ENCODE measurements around the gene TOM1L2.

Gene TOM1L2

GRCh38 chr17:17884391-17885357 is 87.5 kb downstream of the TOM1L2 start:
- no peak overlapping the region for H3K4me3 ChIP-seq (ENCODE audit: low read length)
- no peak overlapping the region for H3K27ac ChIP-seq (ENCODE audit: low read depth, low read length)
- H3K27me3 ChIP-seq (ENCODE audit: insufficient read depth, low read length), result no peaks in the 10 kb centered on the region
- H3K9ac ChIP-seq (ENCODE audit: low read depth, low read length), result no peak overlapping the region
- H3K4me1 ChIP-seq (ENCODE audit: insufficient read depth, low read length), result peaks cover 39% of the 10 kb centered on the region
- H3K9me3 ChIP-seq (ENCODE audit: insufficient read depth, low read depth, low read length), result no peaks in the 10 kb centered on the region
- no peaks in the 10 kb centered on the region for H3K36me3 ChIP-seq (ENCODE audit: insufficient read depth, low read length)
- WGBS, result 50% methylated on average over 14 of the region's 16 CpGs

GRCh38 chr17:17883801-17884200 is 88.4 kb downstream of the TOM1L2 start:
- H3K9me3 ChIP-seq (ENCODE audit: insufficient read depth, low read depth, low read length), result no peaks in the 10 kb centered on the region
- no peak overlapping the region for H3K27ac ChIP-seq (ENCODE audit: low read depth, low read length)
- peaks cover 32% of the 10 kb centered on the region for H3K4me1 ChIP-seq (ENCODE audit: insufficient read depth, low read length)
- no peaks in the 10 kb centered on the region for H3K36me3 ChIP-seq (ENCODE audit: insufficient read depth, low read length)
- 93% methylated on average over 3 of the region's 3 CpGs for WGBS
- H3K9ac ChIP-seq (ENCODE audit: low read depth, low read length), result no peak overlapping the region
- no peak overlapping the region for H3K4me3 ChIP-seq (ENCODE audit: low read length)
- no peaks in the 10 kb centered on the region for H3K27me3 ChIP-seq (ENCODE audit: insufficient read depth, low read length)

GRCh38 chr17:17882082-17882581 is 90.1 kb downstream of the TOM1L2 start:
- Histone ChIP-seq H3K9me3 (ENCODE audit: insufficient read depth, low read depth, low read length) (no peaks in the 10 kb centered on the region), H3K27ac (ENCODE audit: low read depth, low read length) (no peak overlapping the region), H3K36me3 (ENCODE audit: insufficient read depth, low read length) (no peaks in the 10 kb centered on the region), H3K4me1 (ENCODE audit: insufficient read depth, low read length) (peaks cover 41% of the 10 kb centered on the region), H3K4me3 (ENCODE audit: low read length) (no peak overlapping the region), H3K9ac (ENCODE audit: low read depth, low read length) (no peak overlapping the region), H3K27me3 (ENCODE audit: insufficient read depth, low read length) (no peaks in the 10 kb centered on the region)
- 35% methylated on average over 8 of the region's 8 CpGs for WGBS

GRCh38 chr17:17880577-17881196 is 91.5 kb downstream of the TOM1L2 start:
- H3K36me3 ChIP-seq (ENCODE audit: insufficient read depth, low read length), result no peaks in the 10 kb centered on the region
- H3K27me3 ChIP-seq (ENCODE audit: insufficient read depth, low read length), result no peaks in the 10 kb centered on the region
- H3K9ac ChIP-seq (ENCODE audit: low read depth, low read length), result no peak overlapping the region
- peaks cover 39% of the 10 kb centered on the region for H3K4me1 ChIP-seq (ENCODE audit: insufficient read depth, low read length)
- 91% methylated on average over 8 of the region's 8 CpGs for WGBS
- H3K9me3 ChIP-seq (ENCODE audit: insufficient read depth, low read depth, low read length), result no peaks in the 10 kb centered on the region
- H3K4me3 ChIP-seq (ENCODE audit: low read length), result no peak overlapping the region
- H3K27ac ChIP-seq (ENCODE audit: low read depth, low read length), result no peak overlapping the region

GRCh38 chr17:17877529-17878358 is 94.5 kb downstream of the TOM1L2 start:
- Histone ChIP-seq H3K9me3 (ENCODE audit: insufficient read depth, low read depth, low read length) (no peaks in the 10 kb centered on the region), H3K27ac (ENCODE audit: low read depth, low read length) (peak overlapping the region; percentile 52; the same call in 1 of the 2 replicates), H3K4me3 (ENCODE audit: low read length) (no peak overlapping the region), H3K27me3 (ENCODE audit: insufficient read depth, low read length) (no peaks in the 10 kb centered on the region), H3K4me1 (ENCODE audit: insufficient read depth, low read length) (peaks cover 25% of the 10 kb centered on the region), H3K9ac (ENCODE audit: low read depth, low read length) (peak overlapping the region; percentile 9; the same call in 1 of the 2 replicates), H3K36me3 (ENCODE audit: insufficient read depth, low read length) (no peaks in the 10 kb centered on the region)
- 51% methylated on average over 14 of the region's 14 CpGs for WGBS

DNA sequence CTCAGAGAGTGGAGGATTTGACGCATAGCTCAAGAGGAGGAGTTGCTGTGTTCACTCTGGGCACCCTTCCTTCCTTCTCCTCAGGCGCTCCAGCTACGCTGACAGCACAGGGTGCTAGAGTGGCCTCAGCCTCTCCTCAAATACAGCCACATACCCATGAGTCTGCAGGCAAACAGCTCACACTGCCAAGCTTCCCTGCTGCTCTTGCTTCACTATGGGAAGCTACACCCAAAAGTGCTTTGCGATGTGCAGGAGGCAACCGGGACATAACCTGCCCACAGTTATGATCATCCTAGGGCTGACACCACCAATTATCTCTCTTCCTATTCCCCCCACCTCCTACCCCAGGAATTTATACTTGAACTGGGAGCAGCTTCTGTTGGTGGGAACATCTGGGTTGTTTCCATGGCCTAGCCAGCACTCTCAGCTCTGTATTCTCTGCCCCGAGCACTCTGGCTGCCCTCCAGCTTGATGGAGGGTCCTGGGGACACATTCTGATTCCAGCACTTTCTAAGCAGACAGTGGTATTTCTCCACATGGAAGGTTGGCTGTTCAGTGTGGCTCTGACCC is 95.2 kb downstream of the TOM1L2 start:
- WGBS, result 95% methylated on average over 6 of the region's 6 CpGs

GRCh38 chr17:17874478-17874877 is 97.7 kb downstream of the TOM1L2 start:
- Histone ChIP-seq H3K27ac (ENCODE audit: low read depth, low read length) (no peak overlapping the region), H3K4me1 (ENCODE audit: insufficient read depth, low read length) (peaks cover 19% of the 10 kb centered on the region), H3K36me3 (ENCODE audit: insufficient read depth, low read length) (no peaks in the 10 kb centered on the region), H3K27me3 (ENCODE audit: insufficient read depth, low read length) (peaks cover 3% of the 10 kb centered on the region; the same call in 1 of the 2 replicates), H3K9ac (ENCODE audit: low read depth, low read length) (no peak overlapping the region), H3K9me3 (ENCODE audit: insufficient read depth, low read depth, low read length) (no peaks in the 10 kb centered on the region), H3K4me3 (ENCODE audit: low read length) (no peak overlapping the region)
- WGBS, result 68% methylated on average over 1 of the region's 1 CpG

More for the DNA sequence above, 95.2 kb downstream of the TOM1L2 start:
- H3K9ac ChIP-seq (ENCODE audit: low read depth, low read length), result peak overlapping the region; percentile 9; the same call in 1 of the 2 replicates
- no peaks in the 10 kb centered on the region for H3K9me3 ChIP-seq (ENCODE audit: insufficient read depth, low read depth, low read length)
- peak overlapping the region; percentile 52; the same call in 1 of the 2 replicates for H3K27ac ChIP-seq (ENCODE audit: low read depth, low read length)
- no peak overlapping the region for H3K4me3 ChIP-seq (ENCODE audit: low read length)
- peaks cover 18% of the 10 kb centered on the region for H3K4me1 ChIP-seq (ENCODE audit: insufficient read depth, low read length)
- no peaks in the 10 kb centered on the region for H3K36me3 ChIP-seq (ENCODE audit: insufficient read depth, low read length)
- no peaks in the 10 kb centered on the region for H3K27me3 ChIP-seq (ENCODE audit: insufficient read depth, low read length)

DNA sequence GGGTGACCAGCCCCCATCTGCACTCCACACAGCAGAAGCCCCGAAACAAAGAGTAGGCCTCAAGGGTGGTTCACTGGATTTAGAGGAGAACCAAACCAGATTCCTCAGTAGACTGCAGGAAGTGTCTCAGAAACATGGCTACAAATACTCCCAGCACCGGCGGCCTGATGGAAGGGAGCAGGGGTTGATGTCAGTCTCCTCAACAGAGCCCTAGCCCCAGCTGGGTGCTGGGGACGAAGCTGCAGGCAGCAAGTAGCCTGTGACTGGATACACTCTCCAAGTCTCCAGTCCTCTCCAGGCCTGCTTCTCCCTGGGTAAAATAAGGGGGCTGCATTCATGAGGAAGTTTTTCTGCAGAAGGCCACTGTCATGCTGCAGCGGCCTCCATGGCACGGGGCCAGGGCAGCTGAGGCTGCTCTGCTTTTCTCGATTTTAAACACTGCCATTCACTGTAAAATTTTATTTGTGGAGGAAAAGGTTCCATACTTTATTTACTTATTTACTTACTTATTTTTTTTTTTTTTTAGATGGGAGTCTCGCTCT is 98.7 kb downstream of the TOM1L2 start:
- Histone ChIP-seq H3K27me3 (ENCODE audit: insufficient read depth, low read length) (peaks cover 3% of the 10 kb centered on the region; the same call in 1 of the 2 replicates), H3K9me3 (ENCODE audit: insufficient read depth, low read depth, low read length) (no peaks in the 10 kb centered on the region), H3K36me3 (ENCODE audit: insufficient read depth, low read length) (no peaks in the 10 kb centered on the region), H3K4me3 (ENCODE audit: low read length) (no peak overlapping the region), H3K4me1 (ENCODE audit: insufficient read depth, low read length) (peaks cover 27% of the 10 kb centered on the region), H3K27ac (ENCODE audit: low read depth, low read length) (no peak overlapping the region), H3K9ac (ENCODE audit: low read depth, low read length) (no peak overlapping the region)
- 89% methylated on average over 7 of the region's 8 CpGs for WGBS

DNA sequence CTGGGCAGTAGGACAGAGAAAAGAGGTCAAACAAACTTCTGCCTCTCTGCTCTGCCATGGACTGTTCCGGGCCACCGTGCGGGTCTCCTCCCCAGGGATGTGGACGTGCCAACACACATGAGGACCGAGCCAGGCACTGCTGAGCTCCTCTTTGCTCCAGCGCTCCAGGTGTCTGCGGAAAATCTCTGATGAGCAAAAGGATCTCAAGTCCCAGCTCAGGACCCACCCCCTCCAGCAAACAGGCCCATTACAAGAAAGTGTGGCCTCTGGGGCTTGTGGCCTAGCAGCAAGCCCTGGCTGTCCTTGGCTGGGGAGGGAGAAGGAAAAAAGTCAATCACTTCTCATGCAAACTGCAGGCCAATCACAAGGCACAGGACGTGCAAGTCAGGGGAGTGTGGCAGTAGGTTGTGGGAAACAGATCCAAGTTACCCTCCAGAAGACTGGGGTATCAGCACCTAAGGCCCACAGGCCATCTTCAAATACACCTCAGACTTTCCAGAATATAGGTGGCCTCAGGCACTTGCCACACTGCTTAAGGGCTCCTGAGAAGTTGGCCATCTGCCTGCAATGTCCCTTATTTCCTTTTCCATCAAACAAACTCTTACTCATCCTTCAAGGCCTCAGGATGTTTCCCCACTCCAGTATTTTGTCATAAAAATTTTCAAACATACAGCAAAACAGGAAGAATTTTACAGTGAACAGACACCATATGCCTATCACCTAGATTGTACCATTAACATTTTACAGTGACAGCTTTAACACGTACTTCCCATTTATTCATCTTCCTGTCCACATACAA is 99.5 kb downstream of the TOM1L2 start:
- Histone ChIP-seq H3K9ac (ENCODE audit: low read depth, low read length) (no peak overlapping the region), H3K4me1 (ENCODE audit: insufficient read depth, low read length) (peaks cover 28% of the 10 kb centered on the region), H3K27ac (ENCODE audit: low read depth, low read length) (no peak overlapping the region), H3K36me3 (ENCODE audit: insufficient read depth, low read length) (no peaks in the 10 kb centered on the region), H3K27me3 (ENCODE audit: insufficient read depth, low read length) (peaks cover 9% of the 10 kb centered on the region; the same call in 1 of the 2 replicates), H3K4me3 (ENCODE audit: low read length) (no peak overlapping the region), H3K9me3 (ENCODE audit: insufficient read depth, low read depth, low read length) (no peaks in the 10 kb centered on the region)
- 92% methylated on average over 9 of the region's 9 CpGs for WGBS
